Spleen (tissue), 7 donors: ENCODE results near the gene DCAF6.

Experiments
- CTCF ChIP-seq, 11 experiments: fragments of 200-600 bp in 7 of 11; fragments of 450-650 bp in 4 of 11; sonication (generic) in 4 of 11; IDR thresholded peaks in 8 of 11; conservative IDR thresholded peaks in 3 of 11; 1 replicate in 7 of 11; 2 replicates in 4 of 11; pipeline versions ENCODE4 v1.4.0 to v1.8.0; 2016 to 2021; ENCODE audit warnings: antibody characterized with exemption in 11 of 11, inconsistent platforms in 4 of 11, mild to moderate bottlenecking in 1 of 11
- POLR2A ChIP-seq, 3 donors: fragments of 450-650 bp; IDR thresholded peaks; one replicate each; pipeline ENCODE4 v1.5.1; 2017; ENCODE audit warnings: antibody characterized with exemption in 3 of 3, mild to moderate bottlenecking in 1 of 3
- POLR2AphosphoS5 ChIP-seq, 3 donors: sonication (generic); formaldehyde crosslinking; IDR thresholded peaks; one replicate each; pipeline ENCODE4 v1.5.1; 2017; ENCODE audit warnings: antibody characterized with exemption in 3 of 3
- donor health status: DM: no; HTN: no; CAD: no; lungs with moderate emphysema.
- donor health status: DM: no; HTN: no; CAD: no.
- donor health status: DM: no; HTN: no; CAD: no.

- TF ChIP-seq CTCF (IDR thresholded peaks at IDR 0.05 in 8 of 11, conservative IDR thresholded peaks at IDR 0.05 in 3 of 11) (no peak), POLR2A (IDR thresholded peaks at IDR 0.05) (no peak), POLR2AphosphoS5 (IDR thresholded peaks at IDR 0.05) (no peak)
Measured at GRCh38 chr1:168057921-168058320, 121.4 kb downstream of the DCAF6 start.
